Retinal pigment epithelial cell (primary cell): Measurements from ENCODE around the gene ENDOV.

Experiments
- DNase-seq: peaks from one replicate; pipeline ENCODE4 v3.0.0-alpha.2; 2010; ENCODE audit warnings: low read depth
- H3K4me3 ChIP-seq: 2 replicates; pipeline ENCODE4 v1.5.1; 2011; ENCODE audit warnings: mild to moderate bottlenecking, low read length, control low read depth, moderate library complexity
- TF ChIP-seq, protein P1 (sequence below): conservative IDR thresholded peaks from 2 replicates; pipeline ENCODE4 v1.5.1; 2011; ENCODE audit warnings: low read depth, low read length, control low read depth, inconsistent platforms

Gene ENDOV

DNA sequence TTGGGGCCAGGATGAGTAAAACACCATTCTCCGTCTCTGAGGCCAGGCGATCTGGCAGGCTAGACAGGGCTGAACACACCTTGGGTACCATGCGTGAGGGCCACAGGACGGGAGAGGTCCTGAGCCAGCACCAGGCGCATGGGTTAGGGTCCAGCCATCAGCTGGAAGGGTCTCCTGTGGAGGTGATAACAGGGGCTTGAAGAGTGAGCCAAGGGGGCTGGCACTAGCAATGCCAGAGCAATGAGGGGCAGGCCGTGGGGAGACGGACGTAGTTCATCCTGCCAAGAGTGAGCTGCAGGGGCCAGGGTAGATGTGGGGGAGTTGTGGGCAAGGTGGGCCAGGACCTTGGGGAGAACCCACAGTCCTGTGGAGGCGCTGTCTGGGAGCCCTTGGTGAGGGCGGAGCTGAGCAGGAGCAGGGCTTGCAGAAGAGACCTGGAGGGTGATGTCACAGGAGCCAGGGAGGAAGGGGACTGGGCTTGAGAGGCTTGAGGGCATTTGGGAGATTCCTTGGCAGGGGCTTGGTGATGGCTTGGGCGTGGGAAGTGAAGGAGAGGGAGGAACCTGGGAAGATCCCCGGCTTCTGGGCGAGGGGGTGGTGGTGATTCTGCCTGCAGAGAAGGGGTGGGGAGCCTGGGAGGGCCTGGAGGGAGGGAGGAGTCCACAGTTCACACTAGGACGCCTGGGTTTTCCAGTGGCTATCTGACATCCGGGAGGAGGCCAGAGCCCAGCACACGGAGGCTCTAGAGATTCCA, 67.8 kb downstream of the ENDOV start:
- no peak overlapping the region for H3K4me3 ChIP-seq
- no peak for DNase-seq
- TF ChIP-seq, protein P1, sequence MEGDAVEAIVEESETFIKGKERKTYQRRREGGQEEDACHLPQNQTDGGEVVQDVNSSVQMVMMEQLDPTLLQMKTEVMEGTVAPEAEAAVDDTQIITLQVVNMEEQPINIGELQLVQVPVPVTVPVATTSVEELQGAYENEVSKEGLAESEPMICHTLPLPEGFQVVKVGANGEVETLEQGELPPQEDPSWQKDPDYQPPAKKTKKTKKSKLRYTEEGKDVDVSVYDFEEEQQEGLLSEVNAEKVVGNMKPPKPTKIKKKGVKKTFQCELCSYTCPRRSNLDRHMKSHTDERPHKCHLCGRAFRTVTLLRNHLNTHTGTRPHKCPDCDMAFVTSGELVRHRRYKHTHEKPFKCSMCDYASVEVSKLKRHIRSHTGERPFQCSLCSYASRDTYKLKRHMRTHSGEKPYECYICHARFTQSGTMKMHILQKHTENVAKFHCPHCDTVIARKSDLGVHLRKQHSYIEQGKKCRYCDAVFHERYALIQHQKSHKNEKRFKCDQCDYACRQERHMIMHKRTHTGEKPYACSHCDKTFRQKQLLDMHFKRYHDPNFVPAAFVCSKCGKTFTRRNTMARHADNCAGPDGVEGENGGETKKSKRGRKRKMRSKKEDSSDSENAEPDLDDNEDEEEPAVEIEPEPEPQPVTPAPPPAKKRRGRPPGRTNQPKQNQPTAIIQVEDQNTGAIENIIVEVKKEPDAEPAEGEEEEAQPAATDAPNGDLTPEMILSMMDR, result no peak

DNA sequence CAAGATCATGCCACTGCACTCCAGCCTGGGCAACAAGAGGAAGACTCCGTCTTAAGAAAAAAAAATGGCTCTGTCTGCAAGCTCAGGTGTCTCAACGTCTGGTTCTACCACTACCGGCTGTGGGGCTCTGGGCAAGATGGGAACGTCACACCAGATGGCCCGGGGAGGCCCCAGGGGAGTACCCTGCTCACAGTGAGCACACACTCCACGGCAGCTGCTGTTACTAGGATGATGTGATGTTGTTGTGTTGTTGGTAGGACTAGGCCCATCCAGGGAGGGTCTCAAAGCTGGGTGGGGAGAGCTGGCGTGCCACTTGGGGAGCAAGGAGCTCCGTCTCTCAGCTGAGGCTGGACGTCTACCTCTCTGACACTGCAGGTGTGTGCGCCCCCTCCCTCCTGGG, 70.9 kb downstream of the ENDOV start:
- DNase-seq, result no peak
- no peak overlapping the region for H3K4me3 ChIP-seq
- TF ChIP-seq, protein P1, result no peak

DNA sequence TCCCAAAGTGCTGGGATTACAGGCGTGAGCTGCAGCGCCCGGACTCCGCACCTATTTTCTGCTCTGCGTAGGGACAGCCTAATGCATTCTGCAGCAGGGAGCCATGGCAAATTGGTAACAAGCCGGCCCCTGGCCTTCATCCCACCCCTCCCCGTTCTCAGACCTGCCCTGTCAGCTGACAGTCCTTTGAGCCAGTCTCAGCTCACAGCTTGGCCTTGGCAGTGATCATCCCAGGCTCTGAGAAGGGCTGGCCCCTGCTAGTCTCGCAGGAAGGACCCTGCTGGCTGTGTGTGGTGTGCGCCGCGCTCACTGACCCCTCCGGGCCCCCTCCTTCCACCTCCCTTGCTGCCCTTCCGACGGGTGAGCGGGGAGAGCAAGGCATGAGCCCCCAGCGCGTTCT, 71.7 kb downstream of the ENDOV start:
- TF ChIP-seq, protein P1, result no peak
- H3K4me3 ChIP-seq, result no peak overlapping the region
- no peak for DNase-seq

DNA sequence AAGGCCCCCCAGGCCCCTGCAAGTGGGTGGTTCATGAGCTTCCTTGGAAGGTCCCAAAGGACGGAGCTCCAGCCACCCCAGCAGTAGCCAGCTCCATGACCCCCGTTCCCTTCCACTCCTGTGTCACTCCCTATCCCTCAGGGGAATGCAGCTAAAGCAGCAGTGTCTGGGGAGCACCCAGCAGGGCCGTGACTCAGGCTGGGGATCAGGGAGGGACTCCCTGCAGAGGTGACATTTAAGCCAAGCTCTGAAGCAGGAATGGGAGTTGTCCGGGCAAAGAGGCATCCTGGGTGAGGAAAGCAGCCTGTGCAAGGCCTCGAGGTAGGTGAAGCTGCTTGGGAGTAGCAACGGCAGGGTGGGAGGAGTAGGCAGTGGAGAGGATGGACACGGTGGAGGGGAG, 72.5 kb downstream of the ENDOV start:
- TF ChIP-seq, protein P1, result no peak
- no peak overlapping the region for H3K4me3 ChIP-seq
- no peak for DNase-seq
